HG02588 (cell line): ENCODE results near the gene OR2A14.
"Not testable (repeated sequence)": the region's sequence is repeated elsewhere in the genome, so short reads cannot be mapped to it uniquely, and the experiment has no call there.

ENCODE experiments used
- ATAC-seq: cut with Tn5 transposase; IDR thresholded peaks from one replicate; pipeline ENCODE4 v1.9.1; 2021; ENCODE audit warnings: mild to moderate bottlenecking, moderate library complexity; ENCODE audit not compliant: unreplicated experiment

Gene OR2A14

DNA sequence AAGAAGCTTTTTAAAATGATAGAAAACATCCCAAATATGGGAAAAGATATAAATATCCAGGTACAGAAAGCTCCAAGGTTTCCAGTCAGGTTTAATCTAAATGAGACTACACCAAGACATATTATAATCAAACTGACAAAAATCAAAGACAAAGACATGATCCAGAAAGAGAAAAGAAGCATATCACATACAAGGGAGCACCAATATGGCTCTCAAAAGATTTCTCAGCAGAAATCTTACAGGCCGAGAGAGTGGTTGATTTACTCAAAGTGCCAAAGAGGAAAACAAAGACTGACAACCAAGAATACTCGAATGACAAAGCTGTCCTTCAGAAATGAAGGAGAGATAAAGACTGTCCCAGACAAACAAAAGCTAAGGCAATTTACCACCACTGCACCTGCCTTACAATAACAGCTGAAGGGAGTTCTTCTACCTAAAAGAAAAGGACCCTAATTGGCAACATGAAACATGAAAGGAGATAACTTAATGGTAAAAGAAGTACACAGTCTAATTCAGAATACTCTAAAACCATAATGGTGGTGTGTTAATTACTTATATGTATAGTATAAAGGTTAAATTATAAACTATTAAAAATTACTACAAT lies 25.4 kb downstream of the OR2A14 start:
- no peak for ATAC-seq

DNA sequence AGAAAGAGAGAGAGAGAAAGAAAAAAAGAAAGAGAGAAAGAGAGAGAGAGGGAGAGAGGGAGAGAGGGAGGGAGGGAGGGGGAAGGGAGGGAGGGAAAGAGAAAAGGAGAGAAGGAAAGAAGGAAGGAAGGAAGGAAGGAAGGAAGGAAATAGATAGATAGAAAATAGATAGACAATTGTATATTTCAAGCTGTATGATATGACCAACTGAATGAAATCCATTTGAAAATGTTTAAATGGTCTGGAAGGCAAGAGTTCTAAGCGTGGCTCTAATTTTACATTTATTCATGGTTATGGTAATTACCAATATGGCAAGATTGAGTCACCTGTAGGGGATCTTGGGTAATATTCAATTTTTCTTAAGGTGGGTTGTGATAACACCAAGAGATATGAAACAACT lies 35.9 kb downstream of the OR2A14 start:
- no peak for ATAC-seq

GRCh38 chr7:144164784-144165183 lies 41.8 kb downstream of the OR2A14 start:
- no peak for ATAC-seq

GRCh38 chr7:144171594-144172350 lies 48.8 kb downstream of the OR2A14 start:
- ATAC-seq, result not testable (repeated sequence)

- ATAC-seq, result no peak
Observed at GRCh38 chr7:144174613-144175012, 51.6 kb downstream of the OR2A14 start.

DNA sequence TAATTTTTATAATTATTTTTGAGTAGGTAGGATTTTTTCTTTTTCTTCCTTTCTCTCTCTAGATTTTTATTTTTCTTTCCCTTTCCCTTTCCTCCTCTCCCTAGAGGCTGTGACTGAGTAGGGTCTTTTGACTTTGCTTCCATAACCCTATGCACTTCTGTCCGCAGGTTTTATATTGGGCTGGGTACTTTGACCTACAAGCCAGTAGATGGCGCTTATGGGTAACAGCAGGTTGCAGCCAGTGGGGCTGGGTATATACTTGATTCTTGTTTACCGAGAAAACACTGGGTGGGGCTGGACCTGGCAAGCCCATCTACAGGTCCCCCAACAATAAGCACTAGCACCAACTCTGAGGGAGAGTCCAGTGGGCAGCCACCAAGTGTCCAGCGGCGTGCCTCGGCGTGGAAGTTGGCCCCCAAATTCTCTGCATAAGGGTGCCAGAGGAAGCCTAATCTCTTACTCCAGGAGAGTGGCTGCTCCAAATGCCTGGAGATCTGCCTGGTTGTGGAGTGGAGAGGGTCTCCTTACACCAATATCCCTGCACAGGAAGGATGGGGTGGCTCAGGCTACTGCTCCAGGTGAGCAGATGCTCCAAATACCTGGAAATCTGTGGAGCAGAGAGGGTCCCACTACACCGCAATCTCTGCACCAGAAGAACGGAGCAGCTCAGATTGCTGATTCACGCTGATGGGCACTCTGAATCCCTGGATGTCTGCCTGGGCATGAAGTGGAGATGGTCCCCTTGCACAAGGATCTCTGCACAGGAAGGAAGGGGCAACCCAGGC lies 55.6 kb downstream of the OR2A14 start:
- peak; percentile 98 for ATAC-seq

GRCh38 chr7:144179165-144179479 lies 56.1 kb downstream of the OR2A14 start:
- ATAC-seq, result peak; percentile 22
